Measurements from ENCODE around the gene UBE3D. TPM values are rescaled to one million over a fixed set of nuclear protein-coding genes. Genes with fewer than 3 reads are reported as not detected.
A peak's percentile ranks its signal among the peaks of the same experiment; 100 is the strongest.

Gene UBE3D
- polyA plus RNA-seq, 2 donors, result 2.3 to 5.9 TPM

DNA sequence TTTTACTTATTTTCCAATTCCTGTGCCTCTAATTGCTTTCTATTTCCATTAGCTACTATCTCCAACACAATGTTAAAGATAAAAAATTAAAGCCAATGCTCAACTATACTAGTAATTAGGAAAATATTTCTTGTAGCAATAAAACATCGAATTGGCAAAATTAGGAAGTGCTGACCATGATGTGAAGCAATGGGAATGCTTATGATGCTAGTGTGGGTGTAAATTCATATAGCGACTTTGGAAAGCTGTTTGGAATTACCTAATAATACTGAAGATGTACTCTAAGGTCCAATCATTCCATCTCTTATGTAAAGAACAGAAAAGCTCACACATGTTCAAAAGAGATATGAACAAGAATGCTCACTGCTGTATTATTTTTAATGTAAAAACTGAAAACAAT lies 78.2 kb downstream of the UBE3D start:
- H3K27me3 ChIP-seq (ENCODE audit: control insufficient read depth in 1 of 2, insufficient read depth in 2 of 2, low read length in 2 of 2), result no peaks in the 10 kb centered on the region
- H3K4me3 ChIP-seq (ENCODE audit: low read depth in 1 of 2, low read length in 2 of 2), result no peak overlapping the region
- H3K9me3 ChIP-seq (ENCODE audit: control insufficient read depth in 2 of 2, insufficient read depth in 1 of 2, low read depth in 1 of 2, low read length in 1 of 2), result no peaks in the 10 kb centered on the region
- H3K27ac ChIP-seq (ENCODE audit: low read depth in 2 of 2, low read length in 1 of 2), result no peak overlapping the region
- WGBS, 2 donors, result 86 to 93% methylated on average over 2 of the region's 2 CpGs
- no peaks in the 10 kb centered on the region for H3K36me3 ChIP-seq (ENCODE audit: control insufficient read depth in 2 of 2, insufficient read depth in 2 of 2, low read length in 1 of 2)
- peaks cover 0 to 2% of the 10 kb centered on the region in 2 donors for H3K4me1 ChIP-seq (ENCODE audit: control insufficient read depth in 2 of 2, insufficient read depth in 2 of 2, low read length in 1 of 2)

DNA sequence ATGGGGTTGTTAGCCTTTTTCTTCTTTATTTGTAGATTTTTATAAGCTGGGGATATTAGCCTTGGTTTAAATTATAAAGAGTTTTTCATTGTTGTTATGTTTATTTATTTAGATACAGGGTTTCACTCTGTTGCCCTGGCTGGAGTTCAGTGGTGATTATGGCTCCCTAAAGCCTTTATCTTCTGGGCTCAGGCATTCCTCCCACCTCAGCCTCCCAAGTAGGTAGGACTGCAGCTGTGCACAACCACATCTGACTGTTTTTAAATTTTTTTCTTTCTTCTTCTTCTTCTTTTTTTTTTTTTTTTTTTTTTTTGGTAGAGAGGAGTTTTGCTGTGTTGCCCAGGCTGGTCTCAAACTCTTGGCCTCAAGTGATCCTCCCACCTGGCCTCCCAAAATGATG lies 80.9 kb downstream of the UBE3D start:
- Histone ChIP-seq H3K27me3 (ENCODE audit: control insufficient read depth in 1 of 2, insufficient read depth in 2 of 2, low read length in 2 of 2) (no peaks in the 10 kb centered on the region), H3K36me3 (ENCODE audit: control insufficient read depth in 2 of 2, insufficient read depth in 2 of 2, low read length in 1 of 2) (no peaks in the 10 kb centered on the region), H3K4me1 (ENCODE audit: control insufficient read depth in 2 of 2, insufficient read depth in 2 of 2, low read length in 1 of 2) (no peaks in the 10 kb centered on the region), H3K27ac (ENCODE audit: low read depth in 2 of 2, low read length in 1 of 2) (no peak overlapping the region), H3K9me3 (ENCODE audit: control insufficient read depth in 2 of 2, insufficient read depth in 1 of 2, low read depth in 1 of 2, low read length in 1 of 2) (no peaks in the 10 kb centered on the region), H3K4me3 (ENCODE audit: low read depth in 1 of 2, low read length in 2 of 2) (no peak overlapping the region)

DNA sequence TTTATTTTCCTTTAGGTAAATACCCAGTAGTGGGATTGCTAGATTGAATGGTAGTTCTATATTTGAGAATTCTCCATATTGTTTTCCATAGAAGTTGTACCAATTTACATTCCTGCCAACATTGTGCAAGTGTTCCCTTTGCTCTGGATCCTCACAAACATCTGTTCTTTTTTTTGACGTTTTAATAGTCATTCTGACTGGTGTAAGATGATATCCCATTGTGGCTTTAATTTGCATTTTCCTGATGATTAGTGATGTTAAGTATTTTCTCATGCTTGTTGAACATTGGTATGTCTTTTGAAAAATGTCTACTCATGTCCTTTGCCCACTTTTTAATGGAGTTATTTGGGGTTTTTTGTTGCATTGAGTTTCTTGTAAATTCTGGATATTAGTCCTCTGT lies 85.6 kb downstream of the UBE3D start:
- Histone ChIP-seq H3K36me3 (ENCODE audit: control insufficient read depth in 2 of 2, insufficient read depth in 2 of 2, low read length in 1 of 2) (no peaks in the 10 kb centered on the region), H3K27me3 (ENCODE audit: control insufficient read depth in 1 of 2, insufficient read depth in 2 of 2, low read length in 2 of 2) (no peaks in the 10 kb centered on the region), H3K9me3 (ENCODE audit: control insufficient read depth in 2 of 2, insufficient read depth in 1 of 2, low read depth in 1 of 2, low read length in 1 of 2) (no peaks in the 10 kb centered on the region), H3K27ac (ENCODE audit: low read depth in 2 of 2, low read length in 1 of 2) (no peak overlapping the region), H3K4me1 (ENCODE audit: control insufficient read depth in 2 of 2, insufficient read depth in 2 of 2, low read length in 1 of 2) (no peaks in the 10 kb centered on the region), H3K4me3 (ENCODE audit: low read depth in 1 of 2, low read length in 2 of 2) (no peak overlapping the region)
- WGBS, 2 donors, result 53 to 64% methylated on average over 1 of the region's 1 CpG

DNA sequence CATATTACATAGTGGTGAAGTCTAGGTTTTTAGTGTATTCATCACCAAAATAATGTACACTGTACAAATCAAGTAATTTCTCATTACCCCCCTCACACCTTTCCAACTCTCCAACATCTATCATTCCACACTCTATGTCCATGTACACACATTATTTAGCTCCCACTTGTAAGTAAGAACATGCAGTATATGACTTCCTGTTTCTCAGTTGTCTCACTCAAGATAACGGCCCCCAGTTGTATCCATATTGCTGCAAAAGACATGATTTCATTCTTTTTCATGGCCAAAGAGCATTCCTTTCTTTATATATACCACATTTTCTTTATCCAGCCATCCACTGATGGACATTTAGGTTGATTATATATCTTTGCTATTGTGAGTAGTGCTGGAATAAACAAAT lies 86.0 kb downstream of the UBE3D start:
- no peak overlapping the region for H3K4me3 ChIP-seq (ENCODE audit: low read depth in 1 of 2, low read length in 2 of 2)
- WGBS, 2 donors, result 84 to 91% methylated on average over 1 of the region's 1 CpG
- H3K27me3 ChIP-seq (ENCODE audit: control insufficient read depth in 1 of 2, insufficient read depth in 2 of 2, low read length in 2 of 2), result no peaks in the 10 kb centered on the region
- H3K27ac ChIP-seq (ENCODE audit: low read depth in 2 of 2, low read length in 1 of 2), result no peak overlapping the region
- no peaks in the 10 kb centered on the region for H3K9me3 ChIP-seq (ENCODE audit: control insufficient read depth in 2 of 2, insufficient read depth in 1 of 2, low read depth in 1 of 2, low read length in 1 of 2)
- no peaks in the 10 kb centered on the region for H3K36me3 ChIP-seq (ENCODE audit: control insufficient read depth in 2 of 2, insufficient read depth in 2 of 2, low read length in 1 of 2)
- no peaks in the 10 kb centered on the region for H3K4me1 ChIP-seq (ENCODE audit: control insufficient read depth in 2 of 2, insufficient read depth in 2 of 2, low read length in 1 of 2)

DNA sequence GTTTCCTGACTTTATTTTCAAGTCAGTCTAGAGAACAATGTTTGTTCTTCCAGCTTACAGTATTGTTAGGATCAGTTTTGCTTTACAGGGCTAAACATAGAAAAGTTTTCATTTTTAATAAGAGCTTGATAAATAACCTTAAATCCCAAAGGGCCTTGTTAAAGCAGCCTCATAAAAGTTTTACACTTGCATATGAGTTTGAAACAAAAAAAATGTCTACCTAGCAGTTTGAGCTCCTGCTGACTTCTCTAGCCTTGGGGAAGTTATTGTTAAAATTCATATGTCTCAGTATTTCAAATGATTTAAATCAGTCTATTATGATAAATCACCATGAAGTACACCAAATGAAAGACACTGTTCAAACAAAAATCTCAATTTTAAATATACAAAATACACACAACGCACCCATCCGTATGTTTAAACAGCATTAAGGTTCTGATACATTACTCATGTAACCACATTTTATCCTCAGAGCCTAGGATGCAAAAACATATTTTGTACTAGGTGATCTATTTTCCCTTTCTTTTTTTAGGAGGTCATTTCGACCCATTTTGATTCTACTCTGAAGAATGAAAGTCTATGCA lies 87.2 kb downstream of the UBE3D start:
- Histone ChIP-seq H3K4me3 (ENCODE audit: low read depth in 1 of 2, low read length in 2 of 2) (no peak overlapping the region), H3K36me3 (ENCODE audit: control insufficient read depth in 2 of 2, insufficient read depth in 2 of 2, low read length in 1 of 2) (no peaks in the 10 kb centered on the region), H3K9me3 (ENCODE audit: control insufficient read depth in 2 of 2, insufficient read depth in 1 of 2, low read depth in 1 of 2, low read length in 1 of 2) (no peaks in the 10 kb centered on the region), H3K4me1 (ENCODE audit: control insufficient read depth in 2 of 2, insufficient read depth in 2 of 2, low read length in 1 of 2) (no peaks in the 10 kb centered on the region), H3K27me3 (ENCODE audit: control insufficient read depth in 1 of 2, insufficient read depth in 2 of 2, low read length in 2 of 2) (no peaks in the 10 kb centered on the region), H3K27ac (ENCODE audit: low read depth in 2 of 2, low read length in 1 of 2) (no peak overlapping the region)
- WGBS, 2 donors, result 67 to 82% methylated on average over 3 of the region's 3 CpGs

DNA sequence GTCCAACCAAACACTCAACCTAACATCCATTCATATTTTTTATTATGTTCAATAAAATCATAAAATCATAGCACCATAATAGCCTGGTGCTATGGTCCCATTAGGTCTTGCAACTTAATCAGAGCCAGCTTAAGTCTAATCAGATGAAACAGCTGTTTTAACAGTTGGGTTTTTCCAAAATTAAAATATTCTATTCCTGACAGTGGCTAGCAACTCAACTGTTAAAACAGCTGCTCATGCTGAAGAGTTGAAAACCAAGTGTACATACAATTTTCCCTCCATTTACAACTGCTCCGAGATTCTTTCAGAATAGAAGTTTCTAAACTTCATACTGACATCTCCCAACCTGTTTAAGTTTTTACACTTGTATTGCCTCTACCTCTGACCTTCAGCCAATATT lies 89.5 kb downstream of the UBE3D start:
- no peaks in the 10 kb centered on the region for H3K27me3 ChIP-seq (ENCODE audit: control insufficient read depth in 1 of 2, insufficient read depth in 2 of 2, low read length in 2 of 2)

DNA sequence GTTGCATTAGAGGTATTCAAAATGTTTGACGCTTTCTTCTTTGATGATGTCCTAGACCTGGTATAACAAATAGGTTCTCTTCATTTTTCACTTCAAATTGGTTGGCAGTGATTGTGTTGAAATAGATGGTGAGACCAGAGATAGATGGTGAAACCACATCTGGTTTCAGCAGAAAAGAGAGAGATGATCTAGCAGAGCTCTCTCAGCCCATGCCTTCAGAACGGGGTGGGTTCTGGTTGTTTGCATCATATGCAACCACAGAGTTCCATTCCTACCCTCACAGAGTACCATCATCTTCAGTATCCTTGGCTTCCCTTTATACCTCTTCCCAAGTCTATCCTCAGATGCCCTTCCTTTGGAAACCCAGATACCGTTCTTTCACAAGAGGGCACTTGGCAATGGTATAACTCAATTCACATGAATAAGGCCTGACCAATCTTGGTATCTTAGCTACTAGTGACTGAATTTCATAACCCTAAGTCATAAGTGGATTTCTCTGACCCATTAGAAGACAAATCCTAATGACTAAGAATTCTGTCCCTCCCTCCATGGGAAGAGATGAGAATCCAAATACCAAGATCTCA lies 93.7 kb downstream of the UBE3D start:
- H3K9me3 ChIP-seq (ENCODE audit: control insufficient read depth in 2 of 2, insufficient read depth in 1 of 2, low read depth in 1 of 2, low read length in 1 of 2), result no peaks in the 10 kb centered on the region
- no peaks in the 10 kb centered on the region for H3K27me3 ChIP-seq (ENCODE audit: control insufficient read depth in 1 of 2, insufficient read depth in 2 of 2, low read length in 2 of 2)
- no peak overlapping the region for H3K4me3 ChIP-seq (ENCODE audit: low read depth in 1 of 2, low read length in 2 of 2)
- no peaks in the 10 kb centered on the region for H3K36me3 ChIP-seq (ENCODE audit: control insufficient read depth in 2 of 2, insufficient read depth in 2 of 2, low read length in 1 of 2)
- H3K4me1 ChIP-seq (ENCODE audit: control insufficient read depth in 2 of 2, insufficient read depth in 2 of 2, low read length in 1 of 2), result no peaks in the 10 kb centered on the region
- H3K27ac ChIP-seq (ENCODE audit: low read depth in 2 of 2, low read length in 1 of 2), result no peak overlapping the region
- 96 to 99% methylated on average over 3 of the region's 3 CpGs for WGBS, 2 donors

More for the DNA sequence above, 89.5 kb downstream of the UBE3D start:
- H3K36me3 ChIP-seq (ENCODE audit: control insufficient read depth in 2 of 2, insufficient read depth in 2 of 2, low read length in 1 of 2), result no peaks in the 10 kb centered on the region
- H3K4me1 ChIP-seq (ENCODE audit: control insufficient read depth in 2 of 2, insufficient read depth in 2 of 2, low read length in 1 of 2), result no peaks in the 10 kb centered on the region
- 88 to 94% methylated on average over 1 of the region's 1 CpG for WGBS, 2 donors
- no peaks in the 10 kb centered on the region for H3K9me3 ChIP-seq (ENCODE audit: control insufficient read depth in 2 of 2, insufficient read depth in 1 of 2, low read depth in 1 of 2, low read length in 1 of 2)
- H3K4me3 ChIP-seq (ENCODE audit: low read depth in 1 of 2, low read length in 2 of 2), result no peak overlapping the region
- H3K27ac ChIP-seq (ENCODE audit: low read depth in 2 of 2, low read length in 1 of 2), result no peak overlapping the region

DNA sequence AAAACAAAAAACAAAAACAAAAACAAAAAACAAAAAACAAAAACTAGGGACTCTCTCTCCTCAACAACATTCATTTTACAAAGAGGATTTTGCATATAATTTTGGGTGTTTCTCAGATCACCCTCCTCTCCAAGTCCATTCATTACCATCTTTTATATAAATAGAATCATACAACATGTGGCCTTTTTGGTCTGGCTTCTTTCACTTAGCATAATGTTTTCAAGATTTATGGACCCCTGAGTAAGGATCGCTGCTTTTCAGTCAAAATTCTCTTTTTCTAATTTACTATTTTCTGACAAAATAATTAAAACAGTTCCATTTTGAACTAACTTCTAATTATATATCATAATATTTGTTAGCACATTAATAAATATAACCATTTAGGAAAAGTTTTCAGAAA lies 94.8 kb downstream of the UBE3D start:
- no peak overlapping the region for H3K27ac ChIP-seq (ENCODE audit: low read depth in 2 of 2, low read length in 1 of 2)
- WGBS, 2 donors, result 79 to 86% methylated on average over 1 of the region's 1 CpG
- H3K27me3 ChIP-seq (ENCODE audit: control insufficient read depth in 1 of 2, insufficient read depth in 2 of 2, low read length in 2 of 2), result no peaks in the 10 kb centered on the region
- no peak overlapping the region for H3K4me3 ChIP-seq (ENCODE audit: low read depth in 1 of 2, low read length in 2 of 2)
- no peaks in the 10 kb centered on the region for H3K9me3 ChIP-seq (ENCODE audit: control insufficient read depth in 2 of 2, insufficient read depth in 1 of 2, low read depth in 1 of 2, low read length in 1 of 2)
- no peaks in the 10 kb centered on the region for H3K36me3 ChIP-seq (ENCODE audit: control insufficient read depth in 2 of 2, insufficient read depth in 2 of 2, low read length in 1 of 2)
- H3K4me1 ChIP-seq (ENCODE audit: control insufficient read depth in 2 of 2, insufficient read depth in 2 of 2, low read length in 1 of 2), result no peaks in the 10 kb centered on the region

DNA sequence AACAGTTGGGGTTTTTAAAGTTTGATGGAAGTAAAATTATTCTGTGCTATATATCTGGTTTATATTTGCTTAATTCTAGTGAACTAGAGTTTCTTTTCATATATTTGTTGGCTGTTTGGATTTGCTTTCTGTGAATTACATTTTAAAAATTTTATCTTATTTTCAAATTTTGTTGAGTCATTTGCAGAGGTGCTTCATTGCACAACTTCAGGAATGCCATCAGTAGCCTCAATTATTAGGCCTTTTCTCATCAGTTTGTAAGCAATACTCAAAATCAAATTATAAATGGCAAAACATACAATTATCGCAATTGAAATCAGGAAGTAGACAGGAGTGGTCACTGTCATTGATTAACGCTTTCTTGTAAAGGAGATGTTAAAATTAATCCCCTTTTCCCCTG lies 96.9 kb downstream of the UBE3D start:
- WGBS, 2 donors, result 95% methylated on average over 2 of the region's 2 CpGs
- no peaks in the 10 kb centered on the region for H3K4me1 ChIP-seq (ENCODE audit: control insufficient read depth in 2 of 2, insufficient read depth in 2 of 2, low read length in 1 of 2)
- H3K27ac ChIP-seq (ENCODE audit: low read depth in 2 of 2, low read length in 1 of 2), result no peak overlapping the region
- no peaks in the 10 kb centered on the region for H3K36me3 ChIP-seq (ENCODE audit: control insufficient read depth in 2 of 2, insufficient read depth in 2 of 2, low read length in 1 of 2)
- H3K4me3 ChIP-seq (ENCODE audit: low read depth in 1 of 2, low read length in 2 of 2), result no peak overlapping the region
- no peaks in the 10 kb centered on the region for H3K9me3 ChIP-seq (ENCODE audit: control insufficient read depth in 2 of 2, insufficient read depth in 1 of 2, low read depth in 1 of 2, low read length in 1 of 2)
- H3K27me3 ChIP-seq (ENCODE audit: control insufficient read depth in 1 of 2, insufficient read depth in 2 of 2, low read length in 2 of 2), result no peaks in the 10 kb centered on the region

DNA sequence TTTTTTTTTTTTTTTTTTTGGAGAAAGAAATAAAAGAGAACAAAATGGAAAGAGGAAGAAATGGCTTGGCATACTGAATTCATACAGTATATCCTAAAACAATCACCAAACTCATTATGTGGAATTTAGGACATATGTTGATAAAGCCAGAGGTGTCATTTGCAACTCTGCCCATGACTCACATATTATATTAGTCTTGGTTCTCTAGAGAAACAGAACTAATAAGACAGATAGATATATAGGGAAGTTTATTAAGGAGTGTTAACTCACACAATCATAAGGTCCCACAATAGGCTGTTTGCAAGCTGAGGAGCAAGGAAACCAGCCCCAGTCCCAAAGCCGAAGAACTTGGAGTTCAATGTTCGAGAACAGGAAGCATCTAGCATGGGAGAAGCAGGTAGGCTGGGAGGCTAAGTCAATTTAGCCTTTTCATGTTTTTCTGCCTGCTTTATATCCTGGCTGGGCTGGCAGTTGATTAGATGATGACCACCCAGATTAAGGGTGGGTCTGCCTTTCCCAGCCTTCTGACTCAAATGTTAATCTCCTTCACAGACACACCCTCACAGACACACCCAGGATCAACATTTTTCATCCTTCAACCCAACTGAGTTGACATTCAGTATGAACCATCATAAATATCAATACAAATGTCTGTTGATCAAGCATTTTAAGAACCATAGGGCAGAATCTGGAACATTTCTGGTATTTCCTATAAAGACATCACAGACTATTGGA lies 102.3 kb downstream of the UBE3D start:
- H3K4me3 ChIP-seq (ENCODE audit: low read depth in 1 of 2, low read length in 2 of 2), result no peak overlapping the region
- H3K9me3 ChIP-seq (ENCODE audit: control insufficient read depth in 2 of 2, insufficient read depth in 1 of 2, low read depth in 1 of 2, low read length in 1 of 2), result no peaks in the 10 kb centered on the region
- no peaks in the 10 kb centered on the region for H3K4me1 ChIP-seq (ENCODE audit: control insufficient read depth in 2 of 2, insufficient read depth in 2 of 2, low read length in 1 of 2)
- H3K36me3 ChIP-seq (ENCODE audit: control insufficient read depth in 2 of 2, insufficient read depth in 2 of 2, low read length in 1 of 2), result no peaks in the 10 kb centered on the region
- 88 to 96% methylated on average over 2 of the region's 2 CpGs for WGBS, 2 donors
- peak overlapping the region; percentile 23 to 41 for H3K27ac ChIP-seq (ENCODE audit: low read depth in 2 of 2, low read length in 1 of 2)
- no peaks in the 10 kb centered on the region for H3K27me3 ChIP-seq (ENCODE audit: control insufficient read depth in 1 of 2, insufficient read depth in 2 of 2, low read length in 2 of 2)
